HFFc6 (cell line): Measurements from ENCODE around the gene POR. TPM values are rescaled to one million over a fixed set of nuclear protein-coding genes. Genes with fewer than 3 reads are reported as not detected.

Source experiments
- DNase-seq: peaks from one replicate; pipeline ENCODE4 v3.0.0-alpha.2; 2018
- H3K27ac Mint-ChIP-seq: 2 replicates; pipeline ENCODE4 v1.8.0; 2020; ENCODE audit warnings: mild to moderate bottlenecking, mixed read lengths
- H3K27me3 Mint-ChIP-seq: 2 replicates; pipeline ENCODE4 v1.8.0; 2021; ENCODE audit warnings: mild to moderate bottlenecking, moderate library complexity, mixed read lengths; ENCODE audit not compliant: insufficient read depth
- H3K36me3 Mint-ChIP-seq: 2 replicates; pipeline ENCODE4 v1.8.0; 2021; ENCODE audit warnings: low read depth, mixed read lengths
- H3K4me1 Mint-ChIP-seq: 2 replicates; pipeline ENCODE4 v1.8.0; 2020; ENCODE audit warnings: low read depth, mixed read lengths
- H3K4me3 Mint-ChIP-seq: 2 replicates; pipeline ENCODE4 v1.8.0; 2020; ENCODE audit warnings: mild to moderate bottlenecking, moderate library complexity, mixed read lengths
- H3K9me3 Mint-ChIP-seq: 2 replicates; pipeline ENCODE4 v1.8.0; 2020; ENCODE audit warnings: mild to moderate bottlenecking, mixed read lengths
- CTCF ChIP-seq: fragments of 200-600 bp; sonication (generic); IDR thresholded peaks from 2 replicates; pipeline ENCODE4 v1.5.0; 2021; ENCODE audit warnings: antibody characterized with exemption, mild to moderate bottlenecking
- total RNA-seq, 6 experiments: library from RNA; stranded (reverse); fragmentation: NEBNext Ultra II Directional; extraction: Animal tissue kit (Norgen Biotek cat#: 25700); gene quantifications; 2 replicates in 1 of 6; 3 replicates in 5 of 6; pipeline ENCODE4 v1.2.3, GENCODE V29; 2021

The POR gene
- total RNA-seq, 6 experiments from 2014 or later, result 48.2 to 69.3 (median 49.4) TPM

DNA sequence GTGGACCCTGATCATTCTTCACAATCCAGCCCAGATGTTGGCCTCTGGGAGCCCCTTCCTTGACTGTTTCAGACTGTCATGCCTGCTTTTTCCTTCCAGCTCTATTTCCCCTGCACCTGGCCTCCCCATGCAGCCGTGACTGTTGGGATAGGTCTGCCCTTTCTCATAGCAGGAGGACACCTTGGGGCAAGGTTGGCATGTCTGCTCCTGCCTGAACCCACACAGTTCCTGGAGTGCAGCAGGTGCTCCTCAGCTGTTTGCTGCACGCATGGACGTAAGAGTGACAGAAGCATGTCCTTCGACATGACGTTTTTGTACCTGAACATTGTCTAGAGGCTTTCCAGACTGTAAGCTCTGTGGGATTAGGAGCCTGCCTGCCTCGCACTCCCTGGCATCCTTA is 24.0 kb downstream of the POR start:
- no peaks in the 10 kb centered on the region for H3K27me3 Mint-ChIP-seq
- peaks cover 8% of the 10 kb centered on the region for H3K9me3 Mint-ChIP-seq
- H3K4me1 Mint-ChIP-seq, result peaks cover 33% of the 10 kb centered on the region
- no peak overlapping the region for H3K4me3 Mint-ChIP-seq
- no peak for DNase-seq
- TF ChIP-seq CTCF, result no peak
- peaks cover 22% of the 10 kb centered on the region for H3K36me3 Mint-ChIP-seq
- H3K27ac Mint-ChIP-seq, result peak overlapping the region; percentile 96

- no peak for TF ChIP-seq CTCF
- H3K9me3 Mint-ChIP-seq, result no peaks in the 10 kb centered on the region
- H3K4me1 Mint-ChIP-seq, result peaks cover 33% of the 10 kb centered on the region
- DNase-seq, result peak; percentile 47
- H3K4me3 Mint-ChIP-seq, result no peak overlapping the region
- H3K36me3 Mint-ChIP-seq, result peaks cover 13% of the 10 kb centered on the region
- H3K27ac Mint-ChIP-seq, result peak overlapping the region; percentile 64
- H3K27me3 Mint-ChIP-seq, result no peaks in the 10 kb centered on the region
Measured at GRCh38 chr7:75943864-75944263, 28.9 kb downstream of the POR start.

DNA sequence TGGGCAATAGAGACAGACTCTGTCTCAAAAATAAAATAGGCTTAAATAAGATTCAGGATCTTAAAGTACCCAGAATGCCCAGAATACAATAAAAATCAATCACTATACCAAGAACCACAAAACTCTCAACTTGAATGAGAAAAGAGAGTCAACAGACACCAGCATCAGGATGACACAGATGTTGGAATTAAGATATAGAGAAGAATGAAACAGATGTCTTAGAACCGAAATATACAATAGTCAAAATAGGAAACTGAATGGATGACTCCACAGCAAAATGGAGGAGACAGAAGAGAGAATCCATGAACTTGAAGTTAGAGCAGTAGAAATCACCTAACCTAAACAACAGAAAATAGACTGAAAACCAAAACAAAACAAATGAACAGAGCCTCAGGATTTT is 29.6 kb downstream of the POR start:
- Mint-ChIP-seq H3K9me3 (no peaks in the 10 kb centered on the region), H3K27me3 (no peaks in the 10 kb centered on the region), H3K36me3 (peaks cover 11% of the 10 kb centered on the region), H3K4me1 (peaks cover 31% of the 10 kb centered on the region), H3K27ac (no peak overlapping the region), H3K4me3 (no peak overlapping the region)
- TF ChIP-seq CTCF, result no peak
- no peak for DNase-seq

- Mint-ChIP-seq H3K36me3 (peaks cover 11% of the 10 kb centered on the region), H3K27ac (peak overlapping the region; percentile 38), H3K4me1 (peaks cover 31% of the 10 kb centered on the region), H3K9me3 (no peaks in the 10 kb centered on the region), H3K27me3 (no peaks in the 10 kb centered on the region), H3K4me3 (peak overlapping the region; percentile 11; the same call in 1 of the 2 replicates)
- DNase-seq, result peak; percentile 46
- TF ChIP-seq CTCF, result no peak; the same call in 1 of the 2 replicates
Measured at GRCh38 chr7:75945297-75946168, 30.6 kb downstream of the POR start.

DNA sequence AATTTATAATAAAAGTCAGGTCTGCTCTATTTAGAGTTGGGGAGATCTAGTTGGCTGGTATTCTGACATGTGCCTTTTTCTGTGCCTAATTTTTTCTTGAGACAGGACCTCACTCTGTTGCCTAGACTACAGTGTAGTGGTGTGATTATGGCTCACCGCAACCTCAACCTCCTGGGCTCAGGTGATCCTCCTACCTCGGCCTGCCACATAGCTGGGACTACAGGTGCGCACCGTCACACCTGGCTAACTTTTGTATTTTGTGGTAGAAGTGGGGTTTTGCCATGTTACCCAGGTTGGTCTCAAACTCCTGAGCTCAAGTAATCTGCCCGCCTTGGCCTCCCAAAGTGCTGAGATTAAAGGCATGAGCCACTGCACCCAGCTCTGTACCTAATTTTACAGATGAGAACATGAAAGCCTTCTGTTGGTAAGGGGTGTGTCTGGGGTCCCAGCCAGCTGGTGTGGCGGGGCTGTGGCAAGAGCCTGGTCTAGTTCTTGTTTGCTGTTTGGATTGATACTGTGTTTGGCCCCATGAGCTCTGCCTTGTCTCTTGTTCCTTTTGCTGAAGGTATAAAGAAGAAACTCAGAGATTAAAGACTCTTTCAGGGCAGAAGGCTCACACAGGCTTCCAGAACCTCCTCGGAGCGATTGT is 31.4 kb downstream of the POR start:
- no peaks in the 10 kb centered on the region for H3K9me3 Mint-ChIP-seq
- H3K4me1 Mint-ChIP-seq, result peaks cover 32% of the 10 kb centered on the region
- no peak for DNase-seq
- no peak overlapping the region for H3K4me3 Mint-ChIP-seq
- TF ChIP-seq CTCF, result no peak
- peaks cover 8% of the 10 kb centered on the region for H3K36me3 Mint-ChIP-seq
- H3K27ac Mint-ChIP-seq, result no peak overlapping the region
- no peaks in the 10 kb centered on the region for H3K27me3 Mint-ChIP-seq
